Fibroblast of pulmonary artery (primary cell): ENCODE measurements around the gene COQ3.

ENCODE experiments used
- DNase-seq: peaks from one replicate; pipeline ENCODE4 v3.0.0-alpha.2; 2010; ENCODE audit warnings: low read depth
- H3K4me3 ChIP-seq: replicated peaks from 2 replicates; pipeline ENCODE4 v1.5.1; 2011; ENCODE audit warnings: low read depth, mild to moderate bottlenecking, control low read depth, low read length, moderate library complexity
- TF ChIP-seq, protein P1 (sequence below): IDR thresholded peaks from 2 replicates; pipeline ENCODE4 v1.5.1; 2011; ENCODE audit warnings: mild to moderate bottlenecking, control low read depth, low read length, inconsistent platforms; ENCODE audit errors: missing control alignments

The COQ3 gene

DNA sequence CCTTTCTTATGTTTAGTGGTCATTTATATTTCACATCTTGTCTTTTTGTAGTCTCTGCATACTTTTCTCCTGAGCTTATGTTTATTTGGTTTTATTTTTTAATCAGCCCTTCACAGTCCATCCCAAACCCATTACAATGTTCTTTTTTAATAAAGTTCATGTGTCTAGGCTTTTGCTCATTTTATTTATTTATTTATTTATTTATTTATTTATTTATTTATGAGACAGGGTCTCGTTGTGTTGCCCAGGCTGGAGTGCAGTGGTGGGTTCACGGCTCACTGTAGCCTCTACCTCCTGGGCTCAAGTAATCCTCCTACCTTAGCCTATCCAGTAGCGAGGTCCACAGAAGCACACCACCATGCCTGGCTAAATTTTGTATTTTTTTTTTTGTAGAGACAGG, 3.1 kb downstream of the COQ3 start:
- no peak for DNase-seq
- TF ChIP-seq, protein P1, sequence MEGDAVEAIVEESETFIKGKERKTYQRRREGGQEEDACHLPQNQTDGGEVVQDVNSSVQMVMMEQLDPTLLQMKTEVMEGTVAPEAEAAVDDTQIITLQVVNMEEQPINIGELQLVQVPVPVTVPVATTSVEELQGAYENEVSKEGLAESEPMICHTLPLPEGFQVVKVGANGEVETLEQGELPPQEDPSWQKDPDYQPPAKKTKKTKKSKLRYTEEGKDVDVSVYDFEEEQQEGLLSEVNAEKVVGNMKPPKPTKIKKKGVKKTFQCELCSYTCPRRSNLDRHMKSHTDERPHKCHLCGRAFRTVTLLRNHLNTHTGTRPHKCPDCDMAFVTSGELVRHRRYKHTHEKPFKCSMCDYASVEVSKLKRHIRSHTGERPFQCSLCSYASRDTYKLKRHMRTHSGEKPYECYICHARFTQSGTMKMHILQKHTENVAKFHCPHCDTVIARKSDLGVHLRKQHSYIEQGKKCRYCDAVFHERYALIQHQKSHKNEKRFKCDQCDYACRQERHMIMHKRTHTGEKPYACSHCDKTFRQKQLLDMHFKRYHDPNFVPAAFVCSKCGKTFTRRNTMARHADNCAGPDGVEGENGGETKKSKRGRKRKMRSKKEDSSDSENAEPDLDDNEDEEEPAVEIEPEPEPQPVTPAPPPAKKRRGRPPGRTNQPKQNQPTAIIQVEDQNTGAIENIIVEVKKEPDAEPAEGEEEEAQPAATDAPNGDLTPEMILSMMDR = no peak

DNA sequence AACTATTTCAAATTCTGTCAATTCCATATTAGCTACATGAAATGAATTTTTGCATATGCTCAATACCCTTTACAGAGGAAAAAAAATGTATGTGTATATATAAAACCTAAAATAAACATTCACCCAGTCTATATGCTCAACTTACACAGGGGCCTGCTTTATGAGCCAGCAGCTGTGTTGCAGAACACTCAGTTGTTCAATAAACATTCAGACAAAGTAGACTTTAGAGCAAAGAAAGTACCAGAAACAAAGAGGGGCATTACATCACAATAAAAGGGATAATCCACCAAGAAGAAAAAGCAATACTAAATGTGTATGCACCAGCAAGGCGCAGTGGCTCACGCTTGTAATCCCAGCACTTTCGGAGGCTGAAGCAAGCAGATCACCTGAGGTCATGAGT, 9.5 kb downstream of the COQ3 start:
- TF ChIP-seq, protein P1 = no peak
- no peak overlapping the region for H3K4me3 ChIP-seq
- no peak for DNase-seq

More for the DNA sequence above, 3.1 kb downstream of the COQ3 start:
- H3K4me3 ChIP-seq = no peak overlapping the region

DNA sequence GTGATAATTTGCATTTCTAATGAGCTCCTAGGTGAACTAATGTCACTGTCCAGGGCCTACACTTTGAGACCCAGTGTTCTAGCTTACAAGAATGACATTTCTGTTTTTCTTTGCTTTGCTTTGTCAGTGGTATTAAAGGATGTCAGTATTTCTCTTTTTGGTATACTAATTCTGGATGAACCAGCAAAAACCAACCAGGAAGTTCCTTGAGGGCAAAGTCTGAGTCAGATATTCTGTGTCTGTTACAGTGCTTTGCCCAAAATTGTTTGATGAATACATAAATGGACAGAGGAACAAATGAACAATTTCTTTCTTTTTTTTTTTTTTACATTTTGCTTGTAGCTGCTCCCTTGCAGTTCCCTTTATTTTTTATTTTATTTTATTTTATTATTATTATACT, 15.4 kb downstream of the COQ3 start:
- H3K4me3 ChIP-seq = no peak overlapping the region
- DNase-seq = no peak
- TF ChIP-seq, protein P1 = no peak

DNA sequence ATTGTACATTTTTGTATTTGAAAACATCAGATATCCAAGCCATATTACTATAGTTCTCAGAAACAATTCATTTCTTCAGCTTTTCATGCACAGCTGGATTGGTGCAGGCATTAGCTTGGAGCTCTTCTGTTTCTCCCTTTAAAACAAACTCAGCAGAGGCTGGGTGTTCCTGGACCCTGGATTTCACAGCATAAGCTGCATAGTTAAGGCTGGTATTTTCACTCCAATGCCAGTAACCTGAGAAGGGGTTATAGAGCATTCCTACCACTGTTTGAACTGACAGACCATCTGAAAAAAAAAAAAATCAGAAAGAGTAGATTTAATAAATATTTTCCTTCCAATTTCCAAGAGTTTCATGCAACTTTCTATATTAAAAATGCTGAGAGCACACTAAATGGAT, 24.5 kb downstream of the COQ3 start:
- no peak for DNase-seq
- TF ChIP-seq, protein P1 = no peak
- H3K4me3 ChIP-seq = no peak overlapping the region

DNA sequence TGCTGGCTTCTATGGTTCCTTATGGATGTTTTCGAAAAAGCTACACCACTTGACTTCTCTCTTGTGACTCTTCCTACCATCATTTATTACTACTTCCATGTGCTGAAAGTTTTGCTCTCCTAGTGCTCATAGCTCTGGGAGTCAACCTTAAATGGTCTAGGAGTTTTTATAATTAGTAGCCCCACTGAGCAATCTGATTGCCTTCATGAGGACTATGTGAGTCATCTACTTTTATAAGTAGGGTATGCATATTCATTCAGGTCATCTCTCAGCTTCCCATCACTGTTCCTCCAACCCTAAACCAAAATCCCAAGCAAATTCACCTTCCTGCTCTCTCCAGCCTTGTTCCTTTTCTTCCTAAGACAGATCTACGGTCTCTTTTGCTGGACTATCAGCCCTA, 27.1 kb downstream of the COQ3 start:
- TF ChIP-seq, protein P1 = no peak
- no peak overlapping the region for H3K4me3 ChIP-seq
- DNase-seq = no peak

- TF ChIP-seq, protein P1 = no peak
- no peak overlapping the region for H3K4me3 ChIP-seq
- no peak for DNase-seq
These were observed 30.0 kb downstream of the COQ3 start for GRCh38 chr6:99364026-99364425.

DNA sequence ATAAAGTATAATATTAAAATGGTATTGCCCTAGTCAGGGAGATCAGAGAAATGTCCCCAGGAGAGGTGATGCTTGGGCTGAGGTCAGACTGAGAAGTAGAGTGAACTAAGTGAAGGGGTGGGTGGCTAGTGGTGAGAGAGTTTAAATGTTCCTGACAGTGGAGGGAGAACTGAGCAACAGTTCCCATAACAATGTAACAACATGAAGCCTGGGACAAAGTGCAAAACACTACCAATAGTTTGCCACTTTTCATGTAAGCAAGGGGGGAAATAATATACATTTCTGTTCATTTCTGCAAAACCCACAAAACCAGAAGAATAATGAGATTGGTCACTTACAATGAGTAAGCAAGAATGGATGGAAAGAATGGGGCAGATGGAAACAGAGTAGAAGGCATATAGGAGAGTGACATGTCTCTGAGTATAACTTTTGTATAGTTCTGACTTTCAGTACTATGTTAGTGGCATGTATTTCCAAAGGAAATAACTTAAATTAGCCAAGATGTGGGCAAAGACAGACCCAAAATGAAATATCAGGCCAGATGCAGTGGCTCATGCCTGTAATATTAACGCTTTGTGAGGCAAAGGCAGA, 31.2 kb downstream of the COQ3 start:
- TF ChIP-seq, protein P1 = no peak
- no peak for DNase-seq

More for the DNA sequence above, 31.2 kb downstream of the COQ3 start:
- no peak overlapping the region for H3K4me3 ChIP-seq
